Measurements from ENCODE around the gene FN3K. TPM values are rescaled to one million over a fixed set of nuclear protein-coding genes. Genes with fewer than 3 reads are reported as not detected.

The FN3K gene
- total and polyA plus RNA-seq, 3 experiments from 2014 or later = 0.79 to 2.3 (median 1.3) TPM

GRCh38 chr17:82722341-82723013 lies 12.9 kb upstream of the FN3K start:
- ChIA-PET CTCF (no interaction called here), POLR2A (interaction anchor here (0.6 kb wide), 1 partner anchor 36 kb away, joined by 3 read pairs; no protein-coding TSS in a partner anchor)
- H3K4me3 Mint-ChIP-seq = no peak overlapping the region
- peaks cover 20% of the 10 kb centered on the region for H3K36me3 ChIP-seq (ENCODE audit: insufficient read depth, low read length)
- H3K4me1 ChIP-seq (ENCODE audit: insufficient read depth, low read length) = peaks cover 9% of the 10 kb centered on the region
- H3K27ac Mint-ChIP-seq = no peak overlapping the region
- H3K27me3 ChIP-seq (ENCODE audit: insufficient read depth, low read length, poor library complexity, severe bottlenecking) = no peaks in the 10 kb centered on the region
- H3K27ac ChIP-seq (ENCODE audit: low read depth, low read length) = no peak overlapping the region
- H3K4me1 Mint-ChIP-seq = peaks cover 13 to 14% (median 13%) of the 10 kb centered on the region in 3 donors
- H3K9me3 Mint-ChIP-seq = no peaks in the 10 kb centered on the region
- H3K4me3 ChIP-seq (ENCODE audit: low read length) = no peak overlapping the region
- no peaks in the 10 kb centered on the region for H3K9me3 ChIP-seq (ENCODE audit: low read length)
- no peak for DNase-seq
- H3K36me3 Mint-ChIP-seq = peaks cover 3 to 68% (median 16%) of the 10 kb centered on the region in 3 donors
- no peaks in the 10 kb centered on the region for H3K27me3 Mint-ChIP-seq

DNA sequence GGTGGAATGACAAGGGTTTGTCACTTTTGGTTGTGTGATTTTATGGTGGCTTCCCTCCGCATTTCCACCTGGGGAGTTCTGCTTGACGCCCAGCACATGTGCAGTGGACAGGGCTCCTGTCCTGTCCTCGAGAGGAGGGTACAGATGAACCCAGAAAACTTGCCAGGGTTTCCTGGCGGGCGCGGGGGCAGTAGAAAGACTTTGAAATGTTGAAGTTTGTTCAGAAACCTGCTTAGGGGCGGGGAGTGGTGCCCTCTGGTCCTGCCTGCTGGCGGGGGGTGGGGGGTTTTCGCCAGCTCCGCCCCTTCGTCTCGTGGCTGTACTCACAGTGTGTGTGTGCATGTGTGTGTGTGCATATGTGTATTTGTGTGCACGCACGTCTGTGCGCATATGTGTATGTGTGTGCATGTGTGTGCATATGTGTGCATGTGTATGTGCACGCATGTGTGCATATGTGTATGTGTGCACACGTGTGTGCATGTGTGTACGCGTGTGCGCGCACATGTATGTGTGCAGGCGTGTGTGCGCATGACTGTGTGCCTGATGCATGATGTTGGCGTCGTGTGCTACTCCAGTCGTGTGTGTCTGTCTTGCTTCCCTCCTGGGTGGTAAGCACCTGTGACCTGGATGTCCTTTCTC lies 12.1 kb upstream of the FN3K start:
- H3K36me3 ChIP-seq (ENCODE audit: insufficient read depth, low read length) = peaks cover 21% of the 10 kb centered on the region
- peak overlapping the region in 1 of 7 donors; percentile 50 for H3K4me3 Mint-ChIP-seq

DNA sequence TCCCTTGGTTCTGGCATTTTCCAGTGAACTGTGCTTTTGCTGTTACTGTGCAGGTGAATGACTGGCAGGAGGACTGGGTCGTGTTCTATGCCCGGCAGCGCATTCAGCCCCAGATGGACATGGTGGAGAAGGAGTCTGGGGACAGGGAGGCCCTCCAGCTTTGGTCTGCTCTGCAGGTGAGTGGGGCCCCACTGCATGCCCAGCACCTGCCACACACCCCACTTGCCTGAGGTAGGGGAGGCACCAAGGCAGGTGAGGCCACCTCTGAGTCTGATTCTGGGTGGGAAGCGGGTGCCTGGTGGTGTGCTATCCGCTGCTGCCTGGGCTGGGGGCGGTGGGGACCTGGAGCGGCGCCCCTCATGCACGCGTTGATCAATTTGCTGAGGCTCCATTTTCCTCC lies 9.0 kb upstream of the FN3K start:
- H3K27ac ChIP-seq (ENCODE audit: low read depth, low read length) = no peak overlapping the region
- no peaks in the 10 kb centered on the region for H3K9me3 ChIP-seq (ENCODE audit: low read length)
- Mint-ChIP-seq H3K4me3 (no peak overlapping the region), H3K9me3 (no peaks in the 10 kb centered on the region), H3K4me1 (peaks cover 0 to 3% (median 0%) of the 10 kb centered on the region in 3 donors), H3K27me3 (no peaks in the 10 kb centered on the region), H3K36me3 (peaks cover 3 to 59% (median 20%) of the 10 kb centered on the region in 3 donors), H3K27ac (no peak overlapping the region)
- peaks cover 12% of the 10 kb centered on the region for H3K36me3 ChIP-seq (ENCODE audit: insufficient read depth, low read length)
- ChIA-PET POLR2A (no interaction called here), CTCF (no interaction called here)
- H3K4me3 ChIP-seq (ENCODE audit: low read length) = no peak overlapping the region
- H3K27me3 ChIP-seq (ENCODE audit: insufficient read depth, low read length, poor library complexity, severe bottlenecking) = no peaks in the 10 kb centered on the region
- DNase-seq = no peak
- H3K4me1 ChIP-seq (ENCODE audit: insufficient read depth, low read length) = no peaks in the 10 kb centered on the region

More for the DNA sequence above, 12.1 kb upstream of the FN3K start:
- H3K4me1 Mint-ChIP-seq = peaks cover 5 to 7% (median 5%) of the 10 kb centered on the region in 3 donors
- Histone ChIP-seq H3K9me3 (ENCODE audit: low read length) (no peaks in the 10 kb centered on the region), H3K27me3 (ENCODE audit: insufficient read depth, low read length, poor library complexity, severe bottlenecking) (no peaks in the 10 kb centered on the region), H3K4me1 (ENCODE audit: insufficient read depth, low read length) (peaks cover 1% of the 10 kb centered on the region), H3K4me3 (ENCODE audit: low read length) (no peak overlapping the region), H3K27ac (ENCODE audit: low read depth, low read length) (no peak overlapping the region)
- DNase-seq = no peak
- H3K27ac Mint-ChIP-seq = peak overlapping the region in 3 of 8 donors; percentile 14 to 64 (median 42)
- POLR2A ChIA-PET = no interaction called here
- CTCF ChIA-PET = no interaction called here
- no peaks in the 10 kb centered on the region for H3K9me3 Mint-ChIP-seq
- H3K27me3 Mint-ChIP-seq = no peaks in the 10 kb centered on the region
- peaks cover 3 to 71% (median 18%) of the 10 kb centered on the region in 3 donors for H3K36me3 Mint-ChIP-seq

DNA sequence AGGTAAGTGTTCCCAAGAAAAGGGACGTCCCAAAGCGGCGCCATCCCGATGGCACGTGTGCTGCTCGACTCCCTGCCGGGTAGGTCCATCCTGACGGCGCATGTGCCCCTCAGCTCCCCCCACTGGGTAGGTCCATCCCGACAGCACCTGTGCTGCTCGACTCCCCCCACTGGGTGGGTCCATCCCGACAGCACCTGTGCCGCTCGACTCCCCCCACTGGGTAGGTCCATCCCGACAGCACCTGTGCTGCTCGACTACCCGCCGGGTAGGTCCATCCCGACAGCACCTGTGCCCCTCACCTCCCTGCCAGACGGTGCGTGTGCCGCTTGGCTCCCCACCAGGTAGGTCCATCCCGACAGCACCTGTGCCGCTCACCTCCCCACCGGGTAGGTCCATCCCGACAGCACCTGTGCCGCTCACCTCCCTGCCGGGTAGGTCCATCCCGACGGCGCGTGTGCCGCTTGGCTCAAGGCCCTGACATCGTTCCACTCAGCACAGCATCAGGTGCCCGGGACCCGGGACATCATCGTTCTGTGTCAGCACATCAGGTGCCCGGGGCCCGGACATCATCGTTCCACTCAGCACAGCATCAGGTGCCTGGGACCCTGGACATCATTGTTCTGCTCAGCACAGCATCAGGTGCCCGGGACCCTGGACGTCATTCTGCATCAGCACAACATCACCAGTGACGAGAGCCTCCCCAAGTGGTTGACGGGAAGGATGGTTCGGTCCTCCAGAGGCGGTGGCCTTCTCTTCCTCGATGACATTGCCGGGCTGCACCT lies 5.7 kb upstream of the FN3K start:
- no peak overlapping the region for H3K4me3 Mint-ChIP-seq
- ChIA-PET CTCF (no interaction called here), POLR2A (no interaction called here)
- H3K36me3 Mint-ChIP-seq = peaks cover 6 to 49% (median 12%) of the 10 kb centered on the region in 3 donors
- H3K27me3 Mint-ChIP-seq = no peaks in the 10 kb centered on the region
- Histone ChIP-seq H3K4me1 (ENCODE audit: insufficient read depth, low read length) (no peaks in the 10 kb centered on the region), H3K27ac (ENCODE audit: low read depth, low read length) (no peak overlapping the region), H3K27me3 (ENCODE audit: insufficient read depth, low read length, poor library complexity, severe bottlenecking) (no peaks in the 10 kb centered on the region), H3K4me3 (ENCODE audit: low read length) (no peak overlapping the region), H3K9me3 (ENCODE audit: low read length) (no peaks in the 10 kb centered on the region), H3K36me3 (ENCODE audit: insufficient read depth, low read length) (peaks cover 6% of the 10 kb centered on the region)
- peaks cover 0 to 2% (median 0%) of the 10 kb centered on the region in 3 donors for H3K4me1 Mint-ChIP-seq
- H3K27ac Mint-ChIP-seq = peak overlapping the region in 1 of 8 donors; percentile 60
- DNase-seq = no peak
- H3K9me3 Mint-ChIP-seq = peaks cover 0 to 4% (median 0%) of the 10 kb centered on the region in 5 donors

DNA sequence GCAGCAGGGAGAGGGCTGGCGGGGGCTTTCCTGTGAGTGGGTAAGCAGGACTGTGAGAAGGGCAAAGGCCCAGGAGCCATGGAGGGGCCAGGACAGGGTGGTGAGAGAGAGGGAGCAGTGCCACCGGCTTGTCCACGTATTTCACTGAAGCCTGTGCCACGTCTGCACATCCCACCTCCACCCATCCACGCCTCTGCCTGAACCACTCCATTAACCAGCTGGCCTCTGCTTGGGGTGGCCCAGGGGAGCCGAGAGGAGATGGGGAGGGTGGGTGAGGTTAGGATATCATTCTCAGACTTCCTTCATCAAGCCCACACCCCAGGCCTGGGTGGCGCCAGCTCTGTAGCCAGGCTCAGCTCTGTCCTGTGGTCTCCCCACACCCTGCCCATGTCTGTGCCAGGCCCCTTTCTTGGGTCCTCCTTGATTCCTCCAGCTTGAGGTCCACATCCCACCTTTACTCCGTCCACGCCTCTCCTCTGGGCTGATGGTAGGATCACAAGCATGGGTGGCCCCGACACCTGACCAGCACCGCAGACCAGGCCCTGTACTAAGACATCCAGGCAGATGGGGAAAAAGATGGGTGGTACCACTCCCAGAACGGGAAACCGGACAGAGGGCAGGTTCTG lies 3.2 kb upstream of the FN3K start:
- no peaks in the 10 kb centered on the region for H3K27me3 Mint-ChIP-seq
- ChIA-PET POLR2A (no interaction called here), CTCF (no interaction called here)
- Histone ChIP-seq H3K36me3 (ENCODE audit: insufficient read depth, low read length) (peaks cover 4% of the 10 kb centered on the region), H3K9me3 (ENCODE audit: low read length) (no peaks in the 10 kb centered on the region), H3K27ac (ENCODE audit: low read depth, low read length) (no peak overlapping the region), H3K4me3 (ENCODE audit: low read length) (no peak overlapping the region), H3K27me3 (ENCODE audit: insufficient read depth, low read length, poor library complexity, severe bottlenecking) (no peaks in the 10 kb centered on the region), H3K4me1 (ENCODE audit: insufficient read depth, low read length) (no peaks in the 10 kb centered on the region)
- peaks cover 0 to 7% (median 2%) of the 10 kb centered on the region in 3 donors for H3K4me1 Mint-ChIP-seq
- H3K36me3 Mint-ChIP-seq = peaks cover 6 to 34% (median 9%) of the 10 kb centered on the region in 3 donors
- DNase-seq = no peak
- H3K9me3 Mint-ChIP-seq = peaks cover 0 to 4% (median 0%) of the 10 kb centered on the region in 5 donors
- no peak overlapping the region for H3K4me3 Mint-ChIP-seq
- H3K27ac Mint-ChIP-seq = no peak overlapping the region

DNA sequence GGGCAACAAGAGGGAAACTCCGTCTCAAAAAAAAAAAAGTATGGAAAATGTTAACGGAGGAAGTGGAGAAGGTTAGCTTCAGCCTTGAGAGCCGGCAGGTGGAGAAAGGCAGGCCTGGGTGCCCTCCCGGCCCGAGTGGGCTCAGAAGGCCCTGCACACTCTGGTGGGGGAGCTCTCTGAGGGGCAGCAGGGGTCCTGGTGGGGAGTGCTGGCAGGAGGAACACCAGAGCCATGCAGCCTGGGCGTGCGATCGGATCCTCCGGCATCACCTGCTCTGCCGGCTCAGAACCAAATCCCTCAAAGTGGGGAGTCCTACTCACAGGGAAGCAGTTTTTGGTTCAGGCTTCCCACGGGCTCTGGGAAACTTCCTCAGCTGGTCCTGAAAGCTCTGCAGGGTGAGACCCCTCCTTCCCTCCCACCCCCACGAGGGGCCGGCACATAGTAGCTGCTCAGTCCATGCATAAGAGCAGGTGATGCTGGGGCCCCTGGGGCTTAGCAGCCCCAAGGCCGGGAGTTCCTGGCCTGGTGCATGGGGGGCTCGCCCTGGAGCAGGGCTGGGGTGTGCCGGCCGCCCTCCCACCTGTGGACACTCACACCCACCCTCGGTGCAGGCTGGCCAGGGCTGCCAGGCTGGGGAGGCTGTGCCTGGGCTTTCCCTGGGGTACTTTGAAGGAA lies 1.2 kb downstream of the FN3K start:
- H3K9me3 ChIP-seq (ENCODE audit: low read length) = no peaks in the 10 kb centered on the region
- H3K27me3 Mint-ChIP-seq = no peaks in the 10 kb centered on the region
- H3K36me3 Mint-ChIP-seq = peaks cover 10 to 28% (median 25%) of the 10 kb centered on the region in 3 donors
- no peak overlapping the region for H3K27ac Mint-ChIP-seq
- peaks cover 14% of the 10 kb centered on the region for H3K36me3 ChIP-seq (ENCODE audit: insufficient read depth, low read length)
- peaks cover 4 to 14% (median 5%) of the 10 kb centered on the region in 5 donors for H3K9me3 Mint-ChIP-seq
- CTCF ChIA-PET = no interaction called here
- no peak for DNase-seq
- peak overlapping the region; percentile 31 for H3K27ac ChIP-seq (ENCODE audit: low read depth, low read length)
- peak overlapping the region in 4 of 7 donors; percentile 38 to 75 (median 64) for H3K4me3 Mint-ChIP-seq
- peaks cover 0 to 7% (median 2%) of the 10 kb centered on the region in 3 donors for H3K4me1 Mint-ChIP-seq
- H3K27me3 ChIP-seq (ENCODE audit: insufficient read depth, low read length, poor library complexity, severe bottlenecking) = no peaks in the 10 kb centered on the region
- no peak overlapping the region for H3K4me3 ChIP-seq (ENCODE audit: low read length)
- H3K4me1 ChIP-seq (ENCODE audit: insufficient read depth, low read length) = no peaks in the 10 kb centered on the region
- POLR2A ChIA-PET = interaction anchor here (0.6 kb wide), 1 partner anchor 1477 kb away, joined by 3 read pairs; no protein-coding TSS in a partner anchor

- CTCF ChIA-PET = no interaction called here
- no peak overlapping the region for H3K4me3 ChIP-seq (ENCODE audit: low read length)
- Mint-ChIP-seq H3K27ac (no peak overlapping the region), H3K36me3 (peaks cover 10 to 30% (median 25%) of the 10 kb centered on the region in 3 donors), H3K9me3 (peaks cover 2 to 11% (median 7%) of the 10 kb centered on the region in 5 donors), H3K27me3 (no peaks in the 10 kb centered on the region), H3K4me1 (peaks cover 0 to 7% (median under 1%) of the 10 kb centered on the region in 3 donors), H3K4me3 (peak overlapping the region in 1 of 7 donors; percentile 53)
- no peaks in the 10 kb centered on the region for H3K4me1 ChIP-seq (ENCODE audit: insufficient read depth, low read length)
- no peaks in the 10 kb centered on the region for H3K27me3 ChIP-seq (ENCODE audit: insufficient read depth, low read length, poor library complexity, severe bottlenecking)
- no peak for DNase-seq
- POLR2A ChIA-PET = no interaction called here
- no peaks in the 10 kb centered on the region for H3K9me3 ChIP-seq (ENCODE audit: low read length)
- H3K27ac ChIP-seq (ENCODE audit: low read depth, low read length) = peak overlapping the region; percentile 38
- H3K36me3 ChIP-seq (ENCODE audit: insufficient read depth, low read length) = peaks cover 14% of the 10 kb centered on the region
Measured at GRCh38 chr17:82737967-82738877, 2.8 kb downstream of the FN3K start.

Measured in CD8-positive, alpha-beta memory T cell (primary cell).